HTR-8/SVneo (cell line): Measurements from ENCODE around the gene TMEM87A.
A peak's percentile ranks its signal among the peaks of the same experiment; 100 is the strongest.
"Not testable (repeated sequence)": the region's sequence is repeated elsewhere in the genome, so short reads cannot be mapped to it uniquely, and the experiment has no call there.

Experiments used
- DNase-seq: peaks from one replicate; pipeline ENCODE4 v3.0.0; 2011; ENCODE audit warnings: low spot score, mixed read lengths; ENCODE audit not compliant: insufficient read length
- FAIRE-seq: peaks from 2 replicates; lab custom pipeline; 2011; peaks lifted over from hg19 to GRCh38; lab: Jason Lieb, UNC

Gene TMEM87A

GRCh38 chr15:42273900-42274701, 868 bp upstream of the TMEM87A start:
- no peak for FAIRE-seq
- peak; percentile 19 for DNase-seq

GRCh38 chr15:42270996-42271395, 2.2 kb downstream of the TMEM87A start:
- FAIRE-seq (no peak), DNase-seq (no peak)

GRCh38 chr15:42270551-42270950, 2.7 kb downstream of the TMEM87A start:
- FAIRE-seq (no peak), DNase-seq (no peak)

GRCh38 chr15:42267286-42267685, 5.9 kb downstream of the TMEM87A start:
- no peak for FAIRE-seq
- DNase-seq = no peak

- DNase-seq (no peak), FAIRE-seq (no peak)
Observed at GRCh38 chr15:42264795-42265194, 8.4 kb downstream of the TMEM87A start.

GRCh38 chr15:42253300-42253699, 19.9 kb downstream of the TMEM87A start:
- FAIRE-seq = no peak
- DNase-seq = no peak

- FAIRE-seq (no peak), DNase-seq (no peak)
Observed at GRCh38 chr15:42240823-42241222, 32.4 kb downstream of the TMEM87A start.

GRCh38 chr15:42239528-42240182, 33.6 kb downstream of the TMEM87A start:
- DNase-seq (no peak), FAIRE-seq (no peak)

- FAIRE-seq = no peak
- no peak for DNase-seq
Observed at GRCh38 chr15:42233107-42233506, 40.1 kb downstream of the TMEM87A start.

- no peak for FAIRE-seq
Observed at GRCh38 chr15:42232606-42233005, 40.6 kb downstream of the TMEM87A start.

GRCh38 chr15:42231088-42231487, 42.1 kb downstream of the TMEM87A start:
- no peak for FAIRE-seq

More at GRCh38 chr15:42232606-42233005, 40.6 kb downstream of the TMEM87A start:
- no peak for DNase-seq

GRCh38 chr15:42228981-42229380, 44.3 kb downstream of the TMEM87A start:
- DNase-seq, FAIRE-seq: not testable (repeated sequence)

More at GRCh38 chr15:42231088-42231487, 42.1 kb downstream of the TMEM87A start:
- no peak for DNase-seq

- FAIRE-seq (no peak), DNase-seq (no peak)
Observed at GRCh38 chr15:42228036-42228435, 45.2 kb downstream of the TMEM87A start.

GRCh38 chr15:42226648-42227047, 46.6 kb downstream of the TMEM87A start:
- FAIRE-seq = no peak

GRCh38 chr15:42220216-42220615, 53.0 kb downstream of the TMEM87A start:
- FAIRE-seq (no peak), DNase-seq (no peak)

More at GRCh38 chr15:42226648-42227047, 46.6 kb downstream of the TMEM87A start:
- no peak for DNase-seq

GRCh38 chr15:42218953-42219592, 54.2 kb downstream of the TMEM87A start:
- FAIRE-seq (no peak), DNase-seq (no peak)

GRCh38 chr15:42217568-42217967, 55.7 kb downstream of the TMEM87A start:
- FAIRE-seq = no peak
- no peak for DNase-seq

GRCh38 chr15:42215913-42216829, 57.1 kb downstream of the TMEM87A start:
- FAIRE-seq (no peak), DNase-seq (no peak)

GRCh38 chr15:42214600-42214999, 58.6 kb downstream of the TMEM87A start:
- DNase-seq = no peak
- no peak for FAIRE-seq

GRCh38 chr15:42213511-42213910, 59.7 kb downstream of the TMEM87A start:
- no peak for FAIRE-seq
- no peak for DNase-seq
